DND-41 (cell line): ENCODE results near the gene TAF1B.

Experiments used
- ATAC-seq: fragments of 200-7000 bp; cut with Tn5 transposase; 3 replicates; pipeline ENCODE4 v1.9.1; 2021; ENCODE audit warnings: low read depth; ENCODE audit not compliant: insufficient read depth
- DNase-seq: peaks from one replicate; pipeline ENCODE4 v3.0.0-alpha.2; 2020
- H2AFZ ChIP-seq: 2 replicates; pipeline ENCODE4 v1.6.0; 2012; ENCODE audit warnings: low read depth, low read length
- H3K27ac ChIP-seq: 2 replicates; pipeline ENCODE4 v1.5.1; 2012; ENCODE audit warnings: low read length, inconsistent platforms
- H3K27me3 ChIP-seq: fragments of 200-600 bp; sonication (generic); 2 replicates; pipeline ENCODE4 v1.6.0; 2012; ENCODE audit warnings: low read length, mild to moderate bottlenecking, inconsistent platforms; ENCODE audit not compliant: insufficient read depth, poor library complexity
- H3K36me3 ChIP-seq: 2 replicates; pipeline ENCODE4 v1.5.1; 2012; ENCODE audit warnings: low read length, inconsistent platforms; ENCODE audit not compliant: insufficient read depth
- H3K4me1 ChIP-seq: 2 replicates; pipeline ENCODE4 v1.5.1; 2012; ENCODE audit warnings: mild to moderate bottlenecking, low read length; ENCODE audit not compliant: insufficient read depth
- H3K4me2 ChIP-seq: 2 replicates; pipeline ENCODE4 v1.6.0; 2012; ENCODE audit warnings: mild to moderate bottlenecking, moderate library complexity, low read length, inconsistent platforms; ENCODE audit not compliant: insufficient read depth
- H3K4me3 ChIP-seq, 2 experiments: fragments of 200-600 bp in 1 of 2; shearing (Covaris generic) in 1 of 2; 2 replicates each; pipeline ENCODE4 v1.5.1; 2012 to 2016; ENCODE audit warnings: inconsistent platforms in 2 of 2, low read length in 2 of 2, mild to moderate bottlenecking in 2 of 2, low read depth in 1 of 2, moderate library complexity in 1 of 2
- H3K79me2 ChIP-seq: 2 replicates; pipeline ENCODE4 v1.6.0; 2012; ENCODE audit warnings: low read length, inconsistent platforms; ENCODE audit not compliant: insufficient read depth
- H3K9ac ChIP-seq: 2 replicates; pipeline ENCODE4 v1.6.0; 2012; ENCODE audit warnings: low read depth, mild to moderate bottlenecking, inconsistent platforms, low read length, moderate library complexity
- H3K9me3 ChIP-seq: 2 replicates; pipeline ENCODE4 v1.5.1; 2012; ENCODE audit warnings: low read length, moderate library complexity, mild to moderate bottlenecking, inconsistent platforms; ENCODE audit not compliant: insufficient read depth, severe bottlenecking
- H4K20me1 ChIP-seq: 2 replicates; pipeline ENCODE4 v1.6.0; 2012; ENCODE audit warnings: low read length; ENCODE audit not compliant: insufficient read depth
- EZH2 ChIP-seq: IDR thresholded peaks from 3 replicates; pipeline ENCODE4 v1.6.1; 2012; ENCODE audit warnings: borderline replicate concordance, low read depth, mild to moderate bottlenecking, moderate library complexity, low read length, inconsistent platforms; ENCODE audit not compliant: severe bottlenecking
- TF ChIP-seq, protein P1 (sequence below): IDR thresholded peaks from 2 replicates; pipeline ENCODE4 v1.5.1; 2012; ENCODE audit warnings: borderline replicate concordance, low read length, moderate library complexity, mild to moderate bottlenecking; ENCODE audit not compliant: poor library complexity, severe bottlenecking; ENCODE audit errors: extremely low read depth

The TAF1B gene

DNA sequence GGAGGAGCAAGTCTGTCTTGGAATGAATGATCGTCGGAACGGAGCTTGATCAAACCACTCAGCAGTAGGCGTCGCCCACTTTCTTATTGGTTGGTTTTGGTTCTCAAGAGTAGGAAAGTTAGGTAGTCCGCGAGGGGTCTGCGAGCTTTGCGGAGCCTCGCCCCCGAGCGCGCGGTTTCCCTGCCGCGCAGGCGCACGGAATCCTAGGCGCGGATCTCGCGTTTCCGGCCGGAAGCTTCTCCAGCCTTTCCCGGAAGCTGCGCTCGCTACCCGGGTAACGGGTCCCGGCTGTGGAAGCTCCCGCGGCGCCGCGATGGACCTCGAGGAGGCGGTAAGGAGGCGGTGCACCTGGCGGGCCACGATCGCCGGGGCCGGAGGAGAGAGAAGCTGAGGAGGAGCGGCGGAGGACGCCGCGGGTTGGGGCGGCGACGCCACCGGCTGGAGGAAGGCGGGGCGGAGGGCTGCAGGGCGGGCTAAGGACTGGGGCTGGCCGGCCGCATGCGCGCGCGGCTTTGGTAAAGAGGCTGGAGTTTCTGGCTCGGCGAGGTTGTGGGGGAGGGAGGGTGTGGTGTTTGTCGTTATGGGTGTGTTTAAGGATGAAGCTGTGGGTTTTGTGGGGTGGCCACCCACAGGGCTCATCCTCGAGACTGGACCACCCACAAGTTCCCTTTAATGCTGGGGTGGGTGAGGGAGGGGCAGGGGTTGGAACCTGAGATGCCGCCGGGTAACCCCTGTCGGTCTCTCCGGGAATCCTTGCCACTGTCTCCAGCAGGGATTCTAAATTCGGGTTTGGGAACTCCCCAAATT, at the start of gene TAF1B:
Gene TAF1B, plus strand, starts transcription at position 246 of the 807 bp plus-strand sequence. Its CDS starts 68 bp downstream, at position 314.
- Histone ChIP-seq H3K4me2 (peak within 1 kb of the TSS; percentile 81), H3K27me3 (no peaks in the 10 kb centered on the region), H3K79me2 (peaks cover 46% of the 10 kb centered on the region), H3K36me3 (peaks cover 25% of the 10 kb centered on the region), H3K9ac (peak within 1 kb of the TSS; percentile 80), H2AFZ (peak within 1 kb of the TSS; percentile 92), H3K27ac (peak within 1 kb of the TSS; percentile 92), H3K9me3 (no peaks in the 10 kb centered on the region), H3K4me3 (peak within 1 kb of the TSS; percentile 65 to 75), H3K4me1 (peaks cover 47% of the 10 kb centered on the region), H4K20me1 (peaks cover 3% of the 10 kb centered on the region; the same call in 1 of the 2 replicates)
- ATAC-seq (peak; percentile 89), DNase-seq (peak; percentile 97)
- TF ChIP-seq, protein P1, sequence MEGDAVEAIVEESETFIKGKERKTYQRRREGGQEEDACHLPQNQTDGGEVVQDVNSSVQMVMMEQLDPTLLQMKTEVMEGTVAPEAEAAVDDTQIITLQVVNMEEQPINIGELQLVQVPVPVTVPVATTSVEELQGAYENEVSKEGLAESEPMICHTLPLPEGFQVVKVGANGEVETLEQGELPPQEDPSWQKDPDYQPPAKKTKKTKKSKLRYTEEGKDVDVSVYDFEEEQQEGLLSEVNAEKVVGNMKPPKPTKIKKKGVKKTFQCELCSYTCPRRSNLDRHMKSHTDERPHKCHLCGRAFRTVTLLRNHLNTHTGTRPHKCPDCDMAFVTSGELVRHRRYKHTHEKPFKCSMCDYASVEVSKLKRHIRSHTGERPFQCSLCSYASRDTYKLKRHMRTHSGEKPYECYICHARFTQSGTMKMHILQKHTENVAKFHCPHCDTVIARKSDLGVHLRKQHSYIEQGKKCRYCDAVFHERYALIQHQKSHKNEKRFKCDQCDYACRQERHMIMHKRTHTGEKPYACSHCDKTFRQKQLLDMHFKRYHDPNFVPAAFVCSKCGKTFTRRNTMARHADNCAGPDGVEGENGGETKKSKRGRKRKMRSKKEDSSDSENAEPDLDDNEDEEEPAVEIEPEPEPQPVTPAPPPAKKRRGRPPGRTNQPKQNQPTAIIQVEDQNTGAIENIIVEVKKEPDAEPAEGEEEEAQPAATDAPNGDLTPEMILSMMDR = peak; percentile 50
- TF ChIP-seq EZH2 = no peak

DNA sequence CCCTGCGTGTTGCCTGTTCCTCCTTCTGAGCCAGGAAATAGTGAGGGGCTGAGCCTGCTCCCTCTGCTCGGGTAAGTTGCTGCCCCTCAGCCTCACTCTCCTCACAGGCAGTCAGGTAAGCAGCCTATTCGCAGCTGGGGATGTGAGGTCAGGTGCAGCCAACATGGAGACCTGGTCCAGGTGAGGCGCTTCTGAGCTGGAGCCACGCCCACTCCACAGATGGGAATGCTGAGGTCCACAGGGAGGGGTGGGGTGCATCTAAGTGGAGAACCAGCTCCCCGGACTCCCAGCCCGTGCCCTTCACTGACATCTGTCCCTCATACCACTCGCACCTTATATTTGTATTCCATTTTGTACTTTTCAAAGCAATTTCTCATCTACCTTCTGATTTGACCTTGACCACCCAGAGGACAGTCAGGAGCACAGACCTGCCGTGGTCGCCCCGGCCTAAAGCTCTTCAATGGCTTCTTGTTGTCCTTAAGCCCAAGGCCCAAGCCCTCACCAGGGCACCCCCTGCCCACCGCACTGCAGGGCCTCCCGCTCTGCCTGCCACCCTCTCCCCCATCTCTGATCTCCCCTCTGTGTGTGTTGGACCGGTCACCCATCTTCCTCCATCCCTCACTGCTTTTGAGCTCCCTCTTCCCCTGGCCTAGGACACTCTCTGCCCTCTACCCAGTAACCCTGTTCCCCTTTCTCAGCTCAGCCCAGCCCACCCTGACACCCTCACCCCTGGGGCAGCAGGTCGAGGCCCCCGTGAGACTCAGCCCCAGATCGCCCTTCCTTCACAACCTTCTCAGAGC, 49.2 kb upstream of the TAF1B start:
- no peak overlapping the region for H3K4me2 ChIP-seq
- H3K27me3 ChIP-seq = no peaks in the 10 kb centered on the region
- no peak overlapping the region for H2AFZ ChIP-seq
- TF ChIP-seq, protein P1 = no peak
- TF ChIP-seq EZH2 = no peak
- H3K79me2 ChIP-seq = no peaks in the 10 kb centered on the region
- H3K9me3 ChIP-seq = no peaks in the 10 kb centered on the region
- no peaks in the 10 kb centered on the region for H4K20me1 ChIP-seq
- no peak for DNase-seq
- H3K27ac ChIP-seq = no peak overlapping the region
- no peaks in the 10 kb centered on the region for H3K4me1 ChIP-seq
- no peak overlapping the region for H3K9ac ChIP-seq
- no peaks in the 10 kb centered on the region for H3K36me3 ChIP-seq
- H3K4me3 ChIP-seq = no peak overlapping the region
- ATAC-seq = no peak

DNA sequence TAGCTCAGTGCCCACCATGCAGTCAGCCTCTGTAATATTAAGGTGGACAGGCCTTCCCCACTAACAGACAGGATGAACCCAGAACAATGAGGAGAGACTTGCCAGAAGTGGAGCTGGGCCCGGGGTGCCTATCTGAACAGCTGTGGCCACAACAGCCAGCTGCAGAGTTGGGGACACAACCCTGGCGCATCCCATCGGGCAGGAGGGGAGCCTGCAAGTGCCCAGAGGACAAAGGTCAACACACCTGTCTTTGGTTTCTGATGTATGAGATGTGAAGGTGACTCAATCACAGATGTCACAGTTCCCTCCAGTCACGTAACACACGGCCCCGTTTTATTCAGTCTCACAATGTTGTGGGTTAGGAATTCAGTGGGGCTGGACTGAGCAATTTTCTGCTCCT, 48.2 kb upstream of the TAF1B start:
- no peak overlapping the region for H3K4me3 ChIP-seq
- H3K27ac ChIP-seq = no peak overlapping the region
- H3K4me1 ChIP-seq = peaks cover 3% of the 10 kb centered on the region; the same call in 1 of the 2 replicates
- no peaks in the 10 kb centered on the region for H3K79me2 ChIP-seq
- no peaks in the 10 kb centered on the region for H3K27me3 ChIP-seq
- no peak overlapping the region for H3K4me2 ChIP-seq
- H4K20me1 ChIP-seq = no peaks in the 10 kb centered on the region
- H3K36me3 ChIP-seq = no peaks in the 10 kb centered on the region
- DNase-seq (no peak), ATAC-seq (no peak)
- H3K9ac ChIP-seq = no peak overlapping the region
- no peak for TF ChIP-seq EZH2
- TF ChIP-seq, protein P1 = no peak
- no peak overlapping the region for H2AFZ ChIP-seq
- no peaks in the 10 kb centered on the region for H3K9me3 ChIP-seq
